IMR-90 (cell line): ENCODE measurements around the gene KCNK15.

Source experiments
- CEBPB ChIP-seq: IDR thresholded peaks from 2 replicates; pipeline ENCODE4 v1.6.1; 2012; ENCODE audit warnings: low read depth, low read length, improper control_type of control experiment
- FOS ChIP-seq: fragments of 150-350 bp; IDR thresholded peaks from 2 replicates; pipeline ENCODE4 v1.6.1; 2016; ENCODE audit warnings: low read depth, low read length
- MAZ ChIP-seq: IDR thresholded peaks from 2 replicates; pipeline ENCODE4 v1.6.1; 2012; ENCODE audit warnings: low read depth, mild to moderate bottlenecking, low read length, improper control_type of control experiment, moderate library complexity, borderline replicate concordance
- MXI1 ChIP-seq: IDR thresholded peaks from 2 replicates; pipeline ENCODE4 v1.6.1; 2012; ENCODE audit warnings: low read depth, mild to moderate bottlenecking, low read length, moderate library complexity, borderline replicate concordance
- POLR2A ChIP-seq: IDR thresholded peaks from 2 replicates; pipeline ENCODE4 v1.6.1; 2012; ENCODE audit warnings: mild to moderate bottlenecking, low read depth, low read length
- RAD21 ChIP-seq: IDR thresholded peaks from 2 replicates; pipeline ENCODE4 v1.6.1; 2012; ENCODE audit warnings: low read length, improper control_type of control experiment
- RCOR1 ChIP-seq: IDR thresholded peaks from 2 replicates; pipeline ENCODE4 v1.6.1; 2012; ENCODE audit warnings: mild to moderate bottlenecking, low read length, improper control_type of control experiment; ENCODE audit not compliant: insufficient replicate concordance
- RFX5 ChIP-seq: IDR thresholded peaks from 2 replicates; pipeline ENCODE4 v1.8.0; 2012; ENCODE audit warnings: low read depth, mild to moderate bottlenecking, low read length, moderate library complexity
- SMC3 ChIP-seq: fragments of 150-350 bp; IDR thresholded peaks from 2 replicates; pipeline ENCODE4 v1.6.1; 2016; ENCODE audit warnings: low read depth, mild to moderate bottlenecking, antibody characterized with exemption, low read length, moderate library complexity
- TF ChIP-seq, protein P1 (sequence below): conservative IDR thresholded peaks from 2 replicates; pipeline ENCODE4 v1.5.1; 2012; ENCODE audit warnings: mild to moderate bottlenecking, low read depth, low read length, improper control_type of control experiment
- TF ChIP-seq, protein P2 (sequence below): fragments of 150-350 bp; IDR thresholded peaks from 2 replicates; pipeline ENCODE4 v1.6.1; 2016; ENCODE audit warnings: low read depth, mild to moderate bottlenecking, low read length, moderate library complexity, borderline replicate concordance
- TF ChIP-seq, protein P3 (sequence below): fragments of 150-350 bp; IDR thresholded peaks from 2 replicates; pipeline ENCODE4 v1.6.1; 2017; ENCODE audit warnings: mild to moderate bottlenecking, antibody characterized with exemption, low read length, low read depth

DNA sequence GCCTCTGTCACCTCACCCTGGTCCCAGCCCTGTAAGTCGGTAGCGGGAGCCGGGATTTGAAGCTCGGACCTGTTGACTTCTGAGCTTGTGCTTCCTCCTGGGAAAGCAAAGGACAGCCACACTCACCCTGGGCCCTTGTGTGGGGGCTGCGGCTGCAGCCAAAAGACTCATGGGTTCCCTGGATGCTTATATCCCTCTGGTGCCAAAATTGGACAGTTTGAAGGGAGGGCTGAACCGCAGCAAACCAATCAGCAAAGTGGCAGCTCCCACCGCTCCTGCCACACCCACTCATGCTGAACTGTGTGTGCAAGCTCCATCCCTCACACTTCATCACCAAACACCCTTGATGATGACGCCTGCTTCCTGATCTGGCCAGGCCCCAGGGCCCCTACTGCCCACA is 34.4 kb upstream of the KCNK15 start:
- TF ChIP-seq, protein P1, sequence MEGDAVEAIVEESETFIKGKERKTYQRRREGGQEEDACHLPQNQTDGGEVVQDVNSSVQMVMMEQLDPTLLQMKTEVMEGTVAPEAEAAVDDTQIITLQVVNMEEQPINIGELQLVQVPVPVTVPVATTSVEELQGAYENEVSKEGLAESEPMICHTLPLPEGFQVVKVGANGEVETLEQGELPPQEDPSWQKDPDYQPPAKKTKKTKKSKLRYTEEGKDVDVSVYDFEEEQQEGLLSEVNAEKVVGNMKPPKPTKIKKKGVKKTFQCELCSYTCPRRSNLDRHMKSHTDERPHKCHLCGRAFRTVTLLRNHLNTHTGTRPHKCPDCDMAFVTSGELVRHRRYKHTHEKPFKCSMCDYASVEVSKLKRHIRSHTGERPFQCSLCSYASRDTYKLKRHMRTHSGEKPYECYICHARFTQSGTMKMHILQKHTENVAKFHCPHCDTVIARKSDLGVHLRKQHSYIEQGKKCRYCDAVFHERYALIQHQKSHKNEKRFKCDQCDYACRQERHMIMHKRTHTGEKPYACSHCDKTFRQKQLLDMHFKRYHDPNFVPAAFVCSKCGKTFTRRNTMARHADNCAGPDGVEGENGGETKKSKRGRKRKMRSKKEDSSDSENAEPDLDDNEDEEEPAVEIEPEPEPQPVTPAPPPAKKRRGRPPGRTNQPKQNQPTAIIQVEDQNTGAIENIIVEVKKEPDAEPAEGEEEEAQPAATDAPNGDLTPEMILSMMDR, result no peak
- TF ChIP-seq MXI1, result no peak
- no peak for TF ChIP-seq RAD21
- no peak for TF ChIP-seq POLR2A
- TF ChIP-seq FOS, result no peak
- no peak for TF ChIP-seq SMC3
- no peak for TF ChIP-seq RCOR1
- no peak for TF ChIP-seq RFX5
- TF ChIP-seq, protein P2, sequence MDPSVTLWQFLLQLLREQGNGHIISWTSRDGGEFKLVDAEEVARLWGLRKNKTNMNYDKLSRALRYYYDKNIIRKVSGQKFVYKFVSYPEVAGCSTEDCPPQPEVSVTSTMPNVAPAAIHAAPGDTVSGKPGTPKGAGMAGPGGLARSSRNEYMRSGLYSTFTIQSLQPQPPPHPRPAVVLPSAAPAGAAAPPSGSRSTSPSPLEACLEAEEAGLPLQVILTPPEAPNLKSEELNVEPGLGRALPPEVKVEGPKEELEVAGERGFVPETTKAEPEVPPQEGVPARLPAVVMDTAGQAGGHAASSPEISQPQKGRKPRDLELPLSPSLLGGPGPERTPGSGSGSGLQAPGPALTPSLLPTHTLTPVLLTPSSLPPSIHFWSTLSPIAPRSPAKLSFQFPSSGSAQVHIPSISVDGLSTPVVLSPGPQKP, result no peak
- TF ChIP-seq, protein P3, sequence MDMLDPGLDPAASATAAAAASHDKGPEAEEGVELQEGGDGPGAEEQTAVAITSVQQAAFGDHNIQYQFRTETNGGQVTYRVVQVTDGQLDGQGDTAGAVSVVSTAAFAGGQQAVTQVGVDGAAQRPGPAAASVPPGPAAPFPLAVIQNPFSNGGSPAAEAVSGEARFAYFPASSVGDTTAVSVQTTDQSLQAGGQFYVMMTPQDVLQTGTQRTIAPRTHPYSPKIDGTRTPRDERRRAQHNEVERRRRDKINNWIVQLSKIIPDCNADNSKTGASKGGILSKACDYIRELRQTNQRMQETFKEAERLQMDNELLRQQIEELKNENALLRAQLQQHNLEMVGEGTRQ, result no peak
- no peak for TF ChIP-seq CEBPB
- TF ChIP-seq MAZ, result no peak
